Neural crest cell (in vitro differentiated cells): ENCODE measurements around the gene ABI1. TPM values are rescaled to one million over a fixed set of nuclear protein-coding genes. Genes with fewer than 3 reads are reported as not detected.
A peak's percentile ranks its signal among the peaks of the same experiment; 100 is the strongest.
"Not testable (repeated sequence)": the region's sequence is repeated elsewhere in the genome, so short reads cannot be mapped to it uniquely, and the experiment has no call there.

Experiments used
- DNase-seq: peaks from one replicate; pipeline ENCODE4 v3.0.0; 2021; ENCODE audit warnings: low read depth, mixed read lengths, low spot score
- H3K27ac Mint-ChIP-seq: one replicate; pipeline ENCODE4 v1.8.0; 2021; ENCODE audit warnings: mild to moderate bottlenecking, mixed read lengths; ENCODE audit not compliant: unreplicated experiment
- H3K27me3 Mint-ChIP-seq: 2 replicates; pipeline ENCODE4 v1.8.0; 2021; ENCODE audit warnings: low read depth, mild to moderate bottlenecking, mixed read lengths
- H3K36me3 Mint-ChIP-seq: 2 replicates; pipeline ENCODE4 v1.8.0; 2021; ENCODE audit warnings: low read depth, mild to moderate bottlenecking, mixed read lengths
- H3K4me1 Mint-ChIP-seq: 2 replicates; pipeline ENCODE4 v1.8.0; 2021; ENCODE audit warnings: mixed read lengths
- H3K4me3 Mint-ChIP-seq: one replicate; pipeline ENCODE4 v1.8.0; 2021; ENCODE audit warnings: mild to moderate bottlenecking, mixed read lengths
- H3K9me3 Mint-ChIP-seq: 2 replicates; pipeline ENCODE4 v1.8.0; 2021; ENCODE audit warnings: mixed read lengths
- total RNA-seq: library from RNA; stranded (reverse); gene quantifications from 2 replicates; pipeline ENCODE4 v1.2.1, GENCODE V29; 2021
- TF ChIP-seq, protein P1 (sequence below): fragments of 200-600 bp; sonication (generic); conservative IDR thresholded peaks from 2 replicates; pipeline ENCODE4 v1.5.0; 2021; ENCODE audit warnings: antibody characterized with exemption, mild to moderate bottlenecking

The ABI1 gene
- total RNA-seq, 1 donor from 2014 or later = 27.6 TPM

- Mint-ChIP-seq H3K4me1 (peaks cover 22% of the 10 kb centered on the region), H3K4me3 (peak overlapping the region; percentile 99), H3K27ac (no peak overlapping the region), H3K27me3 (peaks cover 5% of the 10 kb centered on the region), H3K9me3 (no peaks in the 10 kb centered on the region), H3K36me3 (peaks cover 4% of the 10 kb centered on the region)
- DNase-seq = no peak
- TF ChIP-seq, protein P1, sequence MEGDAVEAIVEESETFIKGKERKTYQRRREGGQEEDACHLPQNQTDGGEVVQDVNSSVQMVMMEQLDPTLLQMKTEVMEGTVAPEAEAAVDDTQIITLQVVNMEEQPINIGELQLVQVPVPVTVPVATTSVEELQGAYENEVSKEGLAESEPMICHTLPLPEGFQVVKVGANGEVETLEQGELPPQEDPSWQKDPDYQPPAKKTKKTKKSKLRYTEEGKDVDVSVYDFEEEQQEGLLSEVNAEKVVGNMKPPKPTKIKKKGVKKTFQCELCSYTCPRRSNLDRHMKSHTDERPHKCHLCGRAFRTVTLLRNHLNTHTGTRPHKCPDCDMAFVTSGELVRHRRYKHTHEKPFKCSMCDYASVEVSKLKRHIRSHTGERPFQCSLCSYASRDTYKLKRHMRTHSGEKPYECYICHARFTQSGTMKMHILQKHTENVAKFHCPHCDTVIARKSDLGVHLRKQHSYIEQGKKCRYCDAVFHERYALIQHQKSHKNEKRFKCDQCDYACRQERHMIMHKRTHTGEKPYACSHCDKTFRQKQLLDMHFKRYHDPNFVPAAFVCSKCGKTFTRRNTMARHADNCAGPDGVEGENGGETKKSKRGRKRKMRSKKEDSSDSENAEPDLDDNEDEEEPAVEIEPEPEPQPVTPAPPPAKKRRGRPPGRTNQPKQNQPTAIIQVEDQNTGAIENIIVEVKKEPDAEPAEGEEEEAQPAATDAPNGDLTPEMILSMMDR = no peak
Observed at GRCh38 chr10:26857991-26858706, 2.6 kb downstream of the ABI1 start.

- not testable (repeated sequence) for H3K27me3 Mint-ChIP-seq, H3K9me3 Mint-ChIP-seq, H3K27ac Mint-ChIP-seq, H3K36me3 Mint-ChIP-seq, DNase-seq
- H3K4me3 Mint-ChIP-seq = peak overlapping the region; percentile 99
- peaks cover 22% of the 10 kb centered on the region for H3K4me1 Mint-ChIP-seq
Observed at GRCh38 chr10:26857553-26857952, 3.2 kb downstream of the ABI1 start.

GRCh38 chr10:26855186-26855585 lies 5.6 kb downstream of the ABI1 start:
- Mint-ChIP-seq H3K9me3 (no peaks in the 10 kb centered on the region), H3K27me3 (no peaks in the 10 kb centered on the region), H3K27ac (no peak overlapping the region), H3K36me3 (peaks cover 6% of the 10 kb centered on the region), H3K4me3 (no peak overlapping the region), H3K4me1 (peaks cover 30% of the 10 kb centered on the region)
- no peak for DNase-seq
- TF ChIP-seq, protein P1 = no peak

- no peak for DNase-seq
- TF ChIP-seq, protein P1 = no peak
- H3K4me3 Mint-ChIP-seq = no peak overlapping the region
- H3K9me3 Mint-ChIP-seq = no peaks in the 10 kb centered on the region
- H3K27me3 Mint-ChIP-seq = no peaks in the 10 kb centered on the region
- H3K4me1 Mint-ChIP-seq = peaks cover 26% of the 10 kb centered on the region
- no peak overlapping the region for H3K27ac Mint-ChIP-seq
- H3K36me3 Mint-ChIP-seq = peaks cover 6% of the 10 kb centered on the region
Observed at GRCh38 chr10:26854524-26854923, 6.2 kb downstream of the ABI1 start.

GRCh38 chr10:26844396-26844975 lies 16.3 kb downstream of the ABI1 start:
- TF ChIP-seq, protein P1 = no peak
- Mint-ChIP-seq H3K27ac (peak overlapping the region; percentile 54), H3K9me3 (no peaks in the 10 kb centered on the region)

GRCh38 chr10:26843736-26844135 lies 17.0 kb downstream of the ABI1 start:
- Mint-ChIP-seq H3K27ac (no peak overlapping the region), H3K4me1 (peaks cover 13% of the 10 kb centered on the region), H3K9me3 (no peaks in the 10 kb centered on the region), H3K27me3 (no peaks in the 10 kb centered on the region), H3K4me3 (no peak overlapping the region), H3K36me3 (peaks cover 3% of the 10 kb centered on the region)
- no peak for DNase-seq
- TF ChIP-seq, protein P1 = no peak

More at GRCh38 chr10:26844396-26844975, 16.3 kb downstream of the ABI1 start:
- peaks cover 3% of the 10 kb centered on the region for H3K36me3 Mint-ChIP-seq
- no peak overlapping the region for H3K4me3 Mint-ChIP-seq
- H3K4me1 Mint-ChIP-seq = peaks cover 13% of the 10 kb centered on the region
- DNase-seq = no peak
- H3K27me3 Mint-ChIP-seq = no peaks in the 10 kb centered on the region
